WERI-Rb-1 (cell line): ENCODE data around the gene CHRNA9.

ENCODE experiments used
- DNase-seq: peaks from one replicate; pipeline ENCODE4 v3.0.0-alpha.2; 2020
- H3K27ac ChIP-seq: fragments of 250-450 bp; sonication (Bioruptor Pico); 2 replicates; pipeline ENCODE4 v1.5.1; 2020; ENCODE audit warnings: mild to moderate bottlenecking, moderate library complexity
- H3K27me3 ChIP-seq: fragments of 250-450 bp; sonication (Bioruptor Pico); 2 replicates; pipeline ENCODE4 v1.5.1; 2021; ENCODE audit warnings: mild to moderate bottlenecking, low read depth, moderate library complexity; ENCODE audit not compliant: insufficient read depth, severe bottlenecking
- H3K36me3 ChIP-seq: fragments of 250-450 bp; sonication (Bioruptor Pico); 2 replicates; pipeline ENCODE4 v1.5.1; 2020; ENCODE audit warnings: mild to moderate bottlenecking, moderate library complexity
- H3K4me3 ChIP-seq: 2 replicates; pipeline ENCODE4 v1.5.1; 2011; ENCODE audit warnings: low read depth, mild to moderate bottlenecking, control low read depth, low read length
- H3K9me3 ChIP-seq: fragments of 250-450 bp; sonication (Bioruptor Pico); 2 replicates; pipeline ENCODE4 v1.5.1; 2021; ENCODE audit warnings: mild to moderate bottlenecking, moderate library complexity; ENCODE audit not compliant: severe bottlenecking
- CTCF ChIP-seq: IDR thresholded peaks from 2 replicates; pipeline ENCODE4 v1.5.1; 2011; ENCODE audit warnings: low read depth, mild to moderate bottlenecking, control low read depth, inconsistent platforms, low read length

Gene CHRNA9

GRCh38 chr4:40363945-40364344 is 28.8 kb downstream of the CHRNA9 start:
- Histone ChIP-seq H3K4me3 (no peak overlapping the region), H3K9me3 (peaks cover 3% of the 10 kb centered on the region), H3K36me3 (no peaks in the 10 kb centered on the region), H3K27ac (no peak overlapping the region), H3K27me3 (no peaks in the 10 kb centered on the region)
- DNase-seq, result no peak
- TF ChIP-seq CTCF, result no peak

- TF ChIP-seq CTCF, result no peak
- Histone ChIP-seq H3K4me3 (no peak overlapping the region), H3K27ac (no peak overlapping the region), H3K27me3 (no peaks in the 10 kb centered on the region), H3K36me3 (no peaks in the 10 kb centered on the region), H3K9me3 (peaks cover 3% of the 10 kb centered on the region)
- no peak for DNase-seq
Observed at GRCh38 chr4:40365766-40366165, 30.6 kb downstream of the CHRNA9 start.

GRCh38 chr4:40367451-40367850 is 32.3 kb downstream of the CHRNA9 start:
- Histone ChIP-seq H3K27me3 (no peaks in the 10 kb centered on the region), H3K36me3 (no peaks in the 10 kb centered on the region), H3K4me3 (no peak overlapping the region), H3K9me3 (no peaks in the 10 kb centered on the region), H3K27ac (no peak overlapping the region)
- DNase-seq, result no peak
- TF ChIP-seq CTCF, result no peak

- no peak overlapping the region for H3K4me3 ChIP-seq
- no peaks in the 10 kb centered on the region for H3K9me3 ChIP-seq
- no peak for TF ChIP-seq CTCF
- H3K27me3 ChIP-seq, result no peaks in the 10 kb centered on the region
- H3K27ac ChIP-seq, result no peak overlapping the region
- no peaks in the 10 kb centered on the region for H3K36me3 ChIP-seq
- no peak for DNase-seq
Observed at GRCh38 chr4:40369437-40370274, 34.5 kb downstream of the CHRNA9 start.

- DNase-seq, result no peak
- no peaks in the 10 kb centered on the region for H3K9me3 ChIP-seq
- TF ChIP-seq CTCF, result no peak
- H3K4me3 ChIP-seq, result no peak overlapping the region
- H3K36me3 ChIP-seq, result no peaks in the 10 kb centered on the region
- no peak overlapping the region for H3K27ac ChIP-seq
- no peaks in the 10 kb centered on the region for H3K27me3 ChIP-seq
Observed at GRCh38 chr4:40372651-40373050, 37.5 kb downstream of the CHRNA9 start.

GRCh38 chr4:40373636-40374035 is 38.5 kb downstream of the CHRNA9 start:
- Histone ChIP-seq H3K9me3 (no peaks in the 10 kb centered on the region), H3K36me3 (no peaks in the 10 kb centered on the region), H3K27ac (no peak overlapping the region), H3K27me3 (no peaks in the 10 kb centered on the region), H3K4me3 (no peak overlapping the region)
- DNase-seq, result no peak
- no peak for TF ChIP-seq CTCF
